Raji (cell line): ENCODE data around the gene AGPAT2.

ENCODE experiments used
- POLR2A ChIP-seq: IDR thresholded peaks from 2 replicates; pipeline ENCODE4 v1.6.1; 2011; ENCODE audit warnings: low read depth, low read length, control low read depth; ENCODE audit not compliant: insufficient read depth

Gene AGPAT2

GRCh38 chr9:136667940-136668760 lies 19.1 kb downstream of the AGPAT2 start:
- no peak for TF ChIP-seq POLR2A

GRCh38 chr9:136667214-136667939 lies 19.9 kb downstream of the AGPAT2 start:
- no peak for TF ChIP-seq POLR2A

- TF ChIP-seq POLR2A: no peak
Observed at GRCh38 chr9:136666372-136667213, 20.7 kb downstream of the AGPAT2 start.

GRCh38 chr9:136665704-136666371 lies 21.4 kb downstream of the AGPAT2 start:
- TF ChIP-seq POLR2A: no peak

- TF ChIP-seq POLR2A: no peak
Observed at GRCh38 chr9:136665111-136665703, 22.1 kb downstream of the AGPAT2 start.

- TF ChIP-seq POLR2A: no peak
Observed at GRCh38 chr9:136664000-136664915, 23.0 kb downstream of the AGPAT2 start.

- no peak for TF ChIP-seq POLR2A
Observed at GRCh38 chr9:136662656-136663581, 24.3 kb downstream of the AGPAT2 start, which contains the start of gene EGFL7. EGFL7 (plus strand) TSS chr9:136662916; CDS start chr9:136668283, 5,367 bp downstream.

GRCh38 chr9:136662326-136662655 lies 25.0 kb downstream of the AGPAT2 start:
- no peak for TF ChIP-seq POLR2A

GRCh38 chr9:136661641-136662325 lies 25.5 kb downstream of the AGPAT2 start:
- no peak for TF ChIP-seq POLR2A

GRCh38 chr9:136660971-136661550 lies 26.2 kb downstream of the AGPAT2 start:
- TF ChIP-seq POLR2A: no peak

GRCh38 chr9:136659861-136660784 lies 27.1 kb downstream of the AGPAT2 start:
- TF ChIP-seq POLR2A: no peak
